Measurements from ENCODE around the gene WRAP73. TPM values are rescaled to one million over a fixed set of nuclear protein-coding genes. Genes with fewer than 3 reads are reported as not detected.

The WRAP73 gene
- polyA plus RNA-seq, 2 of the 4 experiments (the other 2 are of a cell fraction), result 15.4 to 16.1 TPM

GRCh38 chr1:3634059-3634800 lies 15.7 kb downstream of the WRAP73 start:
- ATAC-seq, result no peak
- no peak for FAIRE-seq

GRCh38 chr1:3633344-3634058 lies 16.4 kb downstream of the WRAP73 start:
- ChIA-PET POLR2A (no interaction called here), CTCF (interaction anchor here (2.4 kb wide), 1 partner anchor 14 kb away, joined by 7 read pairs; no protein-coding TSS in a partner anchor)
- H3K27ac ChIP-seq, result no peak overlapping the region
- H3K4me3 ChIP-seq, result no peak overlapping the region
- WGBS (ENCODE audit: missing lambda C conversion rate), result 94% methylated on average over 20 of the region's 28 CpGs
- no peak for TF ChIP-seq CHD2 (IDR thresholded peaks at IDR 0.05; ENCODE audit: low read length, partially characterized antibody)
- TF ChIP-seq ESRRA (IDR thresholded peaks at IDR 0.05; ENCODE audit: borderline replicate concordance, low read length), result no peak
- no peak for TF ChIP-seq EHF (CRISPR knock-in tag; IDR thresholded peaks at IDR 0.05)
- TF ChIP-seq POLR2A (IDR thresholded peaks at IDR 0.05; ENCODE audit: low read length), result no peak
- TF ChIP-seq CEBPB (IDR thresholded peaks at IDR 0.05), result no peak
- TF ChIP-seq HES2 (IDR thresholded peaks at IDR 0.05), result no peak
- TF ChIP-seq MYC (IDR thresholded peaks at IDR 0.05; ENCODE audit: borderline replicate concordance, low read length), result no peak
- no peak for TF ChIP-seq EP300 (IDR thresholded peaks at IDR 0.05)
- TF ChIP-seq FOXS1 (CRISPR knock-in tag; IDR thresholded peaks at IDR 0.05), result no peak
- TF ChIP-seq KDM1A (IDR thresholded peaks at IDR 0.05; ENCODE audit: low read depth), result no peak
- TF ChIP-seq GATA3 (IDR thresholded peaks at IDR 0.05; ENCODE audit: borderline replicate concordance), result no peak
- TF ChIP-seq TFCP2L1 (CRISPR knock-in tag; IDR thresholded peaks at IDR 0.05), result no peak
- TF ChIP-seq NFE2L2 (conservative IDR thresholded peaks at IDR 0.05; ENCODE audit: low read length), result no peak
- no peak for TF ChIP-seq SREBF2 (IDR thresholded peaks at IDR 0.05)
- no peak for TF ChIP-seq NPAS2 (CRISPR knock-in tag; IDR thresholded peaks at IDR 0.05; ENCODE audit: borderline replicate concordance)
- TF ChIP-seq NR3C1 (IDR thresholded peaks at IDR 0.05), result no peak
- TF ChIP-seq ATOH8 (CRISPR knock-in tag; IDR thresholded peaks at IDR 0.05; ENCODE audit: low read depth), result no peak
- no peak for TF ChIP-seq CHD4 (IDR thresholded peaks at IDR 0.05; ENCODE audit: borderline replicate concordance)
- TF ChIP-seq MAX (IDR thresholded peaks at IDR 0.05), result no peak
- TF ChIP-seq ZFP36 (IDR thresholded peaks at IDR 0.05; ENCODE audit: borderline replicate concordance, partially characterized antibody), result no peak
- FAIRE-seq (no peak), ATAC-seq (no peak), DNase-seq (ENCODE audit: low read depth in 1 of 2, low spot score in 1 of 2) (no peak)
- no peaks in the 10 kb centered on the region for H3K4me1 ChIP-seq
- no peak overlapping the region for H3K4me2 ChIP-seq
- H3K9me3 ChIP-seq, result no peaks in the 10 kb centered on the region

More at GRCh38 chr1:3634059-3634800, 15.7 kb downstream of the WRAP73 start:
- no peak overlapping the region for H3K4me2 ChIP-seq
- H3K4me3 ChIP-seq, result no peak overlapping the region
- H3K27ac ChIP-seq, result no peak overlapping the region
- no peaks in the 10 kb centered on the region for H3K4me1 ChIP-seq
- 94% methylated on average over 16 of the region's 22 CpGs for WGBS (ENCODE audit: missing lambda C conversion rate)
- ChIA-PET CTCF (interaction anchor here (2.4 kb wide), 1 partner anchor 15 kb away, joined by 7 read pairs; no protein-coding TSS in a partner anchor), POLR2A (no interaction called here)
- no peak for DNase-seq (ENCODE audit: low read depth in 1 of 2, low spot score in 1 of 2)
- no peaks in the 10 kb centered on the region for H3K9me3 ChIP-seq
- TF ChIP-seq CBX8 (IDR thresholded peaks at IDR 0.05) (no peak), CTCF (IDR thresholded peaks at IDR 0.05) (no peak), FOSB (CRISPR knock-in tag; IDR thresholded peaks at IDR 0.05) (no peak)
